Upper lobe of right lung (tissue), 1 donor: ENCODE data around the gene STARD7. TPM values are rescaled to one million over a fixed set of nuclear protein-coding genes. Genes with fewer than 3 reads are reported as not detected.

Source experiments
- ATAC-seq: fragments of 200-7000 bp; cut with Tn5 transposase; one replicate; pipeline ENCODE4 v1.9.1; 2020; ENCODE audit warnings: mild to moderate bottlenecking, moderate library complexity
- DNase-seq: peaks from one replicate; pipeline ENCODE4 v3.0.0-alpha.2; 2020
- H3K27ac ChIP-seq: fragments of 200-600 bp; one replicate; pipeline ENCODE4 v1.8.0; 2022
- H3K27me3 ChIP-seq: fragments of 200-600 bp; one replicate; pipeline ENCODE4 v1.8.0; 2022; ENCODE audit warnings: mild to moderate bottlenecking
- H3K36me3 ChIP-seq: fragments of 200-600 bp; one replicate; pipeline ENCODE4 v1.8.0; 2022
- H3K4me1 ChIP-seq: fragments of 200-600 bp; one replicate; pipeline ENCODE4 v1.8.0; 2022
- H3K4me3 ChIP-seq: fragments of 200-600 bp; one replicate; pipeline ENCODE4 v1.8.0; 2022; ENCODE audit warnings: mild to moderate bottlenecking
- H3K9me3 ChIP-seq: fragments of 200-600 bp; one replicate; pipeline ENCODE4 v1.8.0; 2022
- intact Hi-C: fragments of 100-400 bp; cut with DNase I; formaldehyde crosslinking; loops from one replicate; pipeline ENCODE4 v1.11.0; 2022
- total RNA-seq: library from RNA; stranded (reverse); fragmentation: NEBNext Ultra II Directional; extraction: Animal tissue kit (Norgen Biotek cat#: 25700); gene quantifications from one replicate; pipeline ENCODE4 v1.2.1, GENCODE V29; 2021
- TF ChIP-seq, protein P1 (sequence below): fragments of 200-600 bp; IDR thresholded peaks from one replicate; pipeline ENCODE4 v1.8.0; 2022; ENCODE audit warnings: antibody characterized with exemption
- donor health status: DM: no; HTN: yes; CAD: no; lungs with severe emphysema.

Gene STARD7
- total RNA-seq, 1 donor from 2014 or later, result 156 TPM

DNA sequence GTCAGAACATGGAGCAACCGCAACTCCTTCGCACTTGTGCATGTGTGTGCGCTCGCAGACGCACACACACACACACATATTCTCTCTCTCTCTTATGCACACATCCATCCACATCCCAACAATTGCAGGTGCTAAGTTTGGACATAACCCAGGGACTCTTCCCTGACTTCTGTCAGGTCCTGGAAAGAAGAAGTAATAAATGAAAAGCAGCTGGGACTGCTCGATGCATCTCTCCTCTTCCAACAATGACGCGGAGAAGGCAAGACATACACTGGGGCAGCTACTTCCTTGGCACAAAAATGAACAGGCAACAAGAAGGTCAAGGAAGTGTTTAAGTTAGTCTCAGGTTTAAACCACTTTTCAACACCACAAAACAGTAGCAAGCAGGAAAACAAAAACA is 23.6 kb downstream of the STARD7 start:
- Histone ChIP-seq H3K27ac (no peak overlapping the region), H3K4me3 (no peak overlapping the region), H3K9me3 (no peaks in the 10 kb centered on the region), H3K36me3 (peaks cover 57% of the 10 kb centered on the region), H3K4me1 (no peaks in the 10 kb centered on the region), H3K27me3 (no peaks in the 10 kb centered on the region)
- DNase-seq (no peak), ATAC-seq (no peak)
- TF ChIP-seq, protein P1, sequence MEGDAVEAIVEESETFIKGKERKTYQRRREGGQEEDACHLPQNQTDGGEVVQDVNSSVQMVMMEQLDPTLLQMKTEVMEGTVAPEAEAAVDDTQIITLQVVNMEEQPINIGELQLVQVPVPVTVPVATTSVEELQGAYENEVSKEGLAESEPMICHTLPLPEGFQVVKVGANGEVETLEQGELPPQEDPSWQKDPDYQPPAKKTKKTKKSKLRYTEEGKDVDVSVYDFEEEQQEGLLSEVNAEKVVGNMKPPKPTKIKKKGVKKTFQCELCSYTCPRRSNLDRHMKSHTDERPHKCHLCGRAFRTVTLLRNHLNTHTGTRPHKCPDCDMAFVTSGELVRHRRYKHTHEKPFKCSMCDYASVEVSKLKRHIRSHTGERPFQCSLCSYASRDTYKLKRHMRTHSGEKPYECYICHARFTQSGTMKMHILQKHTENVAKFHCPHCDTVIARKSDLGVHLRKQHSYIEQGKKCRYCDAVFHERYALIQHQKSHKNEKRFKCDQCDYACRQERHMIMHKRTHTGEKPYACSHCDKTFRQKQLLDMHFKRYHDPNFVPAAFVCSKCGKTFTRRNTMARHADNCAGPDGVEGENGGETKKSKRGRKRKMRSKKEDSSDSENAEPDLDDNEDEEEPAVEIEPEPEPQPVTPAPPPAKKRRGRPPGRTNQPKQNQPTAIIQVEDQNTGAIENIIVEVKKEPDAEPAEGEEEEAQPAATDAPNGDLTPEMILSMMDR, result no peak
- intact Hi-C loops, result no loop called here

DNA sequence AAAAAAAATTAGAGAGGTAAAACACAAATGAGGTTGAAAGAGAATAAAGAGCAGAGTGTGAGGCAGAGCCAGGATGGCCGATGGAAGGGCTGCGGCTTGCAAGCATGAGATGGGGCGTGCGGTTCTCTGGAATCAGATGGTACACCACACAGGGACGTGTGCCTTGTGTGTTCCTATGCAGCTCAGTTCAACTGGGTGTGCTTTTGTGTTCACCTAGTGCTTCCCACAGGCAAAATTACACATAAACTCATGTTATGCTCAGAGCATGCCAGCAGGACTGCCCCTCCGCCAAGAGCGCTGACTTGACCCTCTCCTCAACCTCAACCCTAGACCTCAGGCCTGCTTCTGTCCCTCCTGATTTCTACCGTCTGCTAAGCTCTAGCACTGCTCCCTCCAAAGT is 24.4 kb downstream of the STARD7 start:
- no peak for ATAC-seq
- Histone ChIP-seq H3K36me3 (peaks cover 49% of the 10 kb centered on the region), H3K9me3 (no peaks in the 10 kb centered on the region), H3K27ac (no peak overlapping the region), H3K27me3 (no peaks in the 10 kb centered on the region), H3K4me1 (no peaks in the 10 kb centered on the region), H3K4me3 (no peak overlapping the region)
- TF ChIP-seq, protein P1, result no peak
- intact Hi-C loops, result no loop called here
- DNase-seq, result no peak

DNA sequence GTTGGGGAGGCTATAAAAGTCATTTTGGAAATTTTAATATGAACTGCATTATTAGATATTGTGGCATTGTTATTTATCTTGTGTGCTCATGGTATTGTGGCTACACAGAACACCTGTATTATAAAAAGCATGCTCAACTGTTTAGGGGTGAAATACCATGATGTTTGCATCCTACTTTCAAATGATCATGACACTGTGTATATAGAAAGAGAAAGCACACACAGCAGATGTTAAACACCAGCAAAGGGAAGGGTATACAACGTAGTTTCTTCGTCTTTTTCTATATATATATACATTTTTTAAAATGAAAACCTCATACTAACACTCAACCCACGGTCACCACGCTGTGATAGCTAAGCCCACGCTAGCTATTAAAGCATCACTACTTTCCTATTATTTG is 27.1 kb downstream of the STARD7 start:
- no peak overlapping the region for H3K27ac ChIP-seq
- peaks cover 30% of the 10 kb centered on the region for H3K36me3 ChIP-seq
- H3K9me3 ChIP-seq, result no peaks in the 10 kb centered on the region
- TF ChIP-seq, protein P1, result no peak
- H3K4me3 ChIP-seq, result no peak overlapping the region
- H3K4me1 ChIP-seq, result no peaks in the 10 kb centered on the region
- DNase-seq, result no peak
- H3K27me3 ChIP-seq, result no peaks in the 10 kb centered on the region
- ATAC-seq, result no peak
- intact Hi-C loops, result no loop called here

DNA sequence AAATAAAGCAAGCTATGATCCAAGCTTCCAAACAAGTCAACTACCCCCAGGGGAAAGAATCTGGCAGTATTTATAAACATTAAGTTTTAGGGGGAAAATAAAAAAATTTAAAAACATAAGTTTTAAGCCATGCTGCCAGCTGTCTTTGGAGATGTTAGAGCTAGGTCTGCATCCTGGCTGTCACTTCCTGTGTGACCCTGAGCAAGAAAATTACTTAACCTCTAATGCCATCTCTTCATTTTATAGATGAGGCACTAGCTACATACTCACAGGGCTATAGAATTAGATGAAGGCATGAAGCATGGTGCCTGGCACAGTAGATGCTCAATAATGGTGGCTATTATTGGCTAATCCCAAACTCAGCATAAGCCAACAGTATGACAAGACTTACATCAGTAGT is 28.1 kb downstream of the STARD7 start:
- Histone ChIP-seq H3K27me3 (no peaks in the 10 kb centered on the region), H3K4me3 (no peak overlapping the region), H3K27ac (no peak overlapping the region), H3K9me3 (no peaks in the 10 kb centered on the region), H3K4me1 (no peaks in the 10 kb centered on the region), H3K36me3 (peaks cover 20% of the 10 kb centered on the region)
- no peak for DNase-seq
- TF ChIP-seq, protein P1, result no peak
- no peak for ATAC-seq
- intact Hi-C loops, result no loop called here

DNA sequence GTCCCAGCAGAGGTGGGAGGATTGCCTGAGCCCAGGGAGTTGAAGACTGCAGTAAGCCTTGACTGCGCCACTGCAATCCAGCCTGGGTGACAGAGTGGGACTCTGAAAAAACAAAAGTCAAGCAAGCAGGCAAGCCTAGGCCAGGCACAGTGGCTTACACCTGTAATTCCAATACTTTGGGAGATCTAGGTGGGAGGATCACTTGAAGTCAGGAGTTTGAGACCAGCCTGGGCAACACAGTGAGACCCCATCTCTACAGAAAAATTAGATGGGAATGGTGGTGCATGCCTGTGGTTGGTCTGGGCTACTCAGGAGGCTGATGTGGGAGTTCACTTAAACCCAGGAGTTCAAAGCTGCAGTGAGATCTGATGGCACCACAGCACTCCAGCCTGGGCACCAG is 28.6 kb downstream of the STARD7 start:
- Histone ChIP-seq H3K27me3 (no peaks in the 10 kb centered on the region), H3K36me3 (peaks cover 15% of the 10 kb centered on the region), H3K27ac (no peak overlapping the region), H3K9me3 (no peaks in the 10 kb centered on the region), H3K4me1 (no peaks in the 10 kb centered on the region), H3K4me3 (no peak overlapping the region)
- ATAC-seq (no peak), DNase-seq (no peak)
- TF ChIP-seq, protein P1, result no peak
- intact Hi-C loops, result no loop called here

DNA sequence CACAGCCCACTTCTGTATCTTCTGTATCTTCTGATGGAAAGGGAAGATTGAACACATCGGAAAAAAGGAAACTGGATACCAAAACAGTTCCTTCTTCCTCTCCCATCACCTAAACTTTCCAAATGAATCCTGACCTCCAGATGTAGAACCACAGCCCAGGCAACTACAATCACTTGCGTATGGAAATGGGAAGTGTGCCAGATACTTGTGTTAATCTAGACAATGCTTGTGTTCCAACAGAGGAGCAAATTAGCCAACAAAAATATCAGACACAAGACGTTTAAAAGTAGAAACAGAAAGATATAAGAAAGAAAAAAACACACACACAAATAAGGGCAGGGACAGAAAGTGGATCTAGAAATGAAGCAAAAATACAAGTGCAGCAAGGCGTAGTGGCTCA is 32.0 kb downstream of the STARD7 start:
- no peaks in the 10 kb centered on the region for H3K9me3 ChIP-seq
- DNase-seq (no peak), ATAC-seq (no peak)
- no peaks in the 10 kb centered on the region for H3K4me1 ChIP-seq
- intact Hi-C loops, result no loop called here
- H3K27me3 ChIP-seq, result no peaks in the 10 kb centered on the region
- H3K4me3 ChIP-seq, result no peak overlapping the region
- H3K36me3 ChIP-seq, result no peaks in the 10 kb centered on the region
- no peak overlapping the region for H3K27ac ChIP-seq
- TF ChIP-seq, protein P1, result no peak
